Hepatocyte (in vitro differentiated cells): ENCODE measurements around the gene CNEP1R1. TPM values are rescaled to one million over a fixed set of nuclear protein-coding genes. Genes with fewer than 3 reads are reported as not detected.

Experiments used
- DNase-seq: peaks from one replicate; pipeline ENCODE4 v3.0.0-alpha.2; 2016; ENCODE audit warnings: low spot score
- H2AFZ ChIP-seq: fragments of 200-600 bp; sonication (generic); 2 replicates; pipeline ENCODE4 v1.6.0; 2016; ENCODE audit warnings: antibody characterized with exemption, mild to moderate bottlenecking
- H3K27ac ChIP-seq: fragments of 200-600 bp; sonication (generic); 2 replicates; pipeline ENCODE4 v1.5.1; 2016; ENCODE audit warnings: mild to moderate bottlenecking
- H3K27me3 ChIP-seq: fragments of 200-600 bp; sonication (generic); 2 replicates; pipeline ENCODE4 v1.6.1; 2016
- H3K36me3 ChIP-seq: fragments of 200-600 bp; sonication (generic); replicated peaks from 2 replicates; pipeline ENCODE4 v1.5.1; 2016; ENCODE audit warnings: low read depth; ENCODE audit not compliant: insufficient read depth
- H3K4me1 ChIP-seq: fragments of 200-600 bp; sonication (generic); 2 replicates; pipeline ENCODE4 v1.5.1; 2016; ENCODE audit warnings: mild to moderate bottlenecking, moderate library complexity; ENCODE audit not compliant: insufficient read depth
- H3K4me2 ChIP-seq: fragments of 200-600 bp; sonication (generic); 2 replicates; pipeline ENCODE4 v1.6.0; 2016
- H3K4me3 ChIP-seq: fragments of 200-600 bp; sonication (generic); 2 replicates; pipeline ENCODE4 v1.5.1; 2016; ENCODE audit warnings: mild to moderate bottlenecking
- H3K79me2 ChIP-seq: fragments of 200-600 bp; sonication (generic); 2 replicates; pipeline ENCODE4 v1.6.0; 2017; ENCODE audit warnings: mild to moderate bottlenecking
- H3K9me2 ChIP-seq: fragments of 200-600 bp; sonication (generic); replicated peaks from 2 replicates; pipeline ENCODE4 v1.6.0; 2017; ENCODE audit warnings: mild to moderate bottlenecking; ENCODE audit not compliant: insufficient read depth
- H3K9me3 ChIP-seq: fragments of 200-600 bp; sonication (generic); 2 replicates; pipeline ENCODE4 v1.5.1; 2016; ENCODE audit warnings: low read depth, mild to moderate bottlenecking
- H4K20me1 ChIP-seq: fragments of 200-600 bp; sonication (generic); 2 replicates; pipeline ENCODE4 v1.6.0; 2016; ENCODE audit warnings: mild to moderate bottlenecking; ENCODE audit not compliant: insufficient read depth, poor library complexity, severe bottlenecking
- EZH2 ChIP-seq: fragments of 200-600 bp; sonication (generic); IDR thresholded peaks from 2 replicates; pipeline ENCODE4 v1.6.1; 2016; ENCODE audit warnings: antibody characterized with exemption, mild to moderate bottlenecking, borderline replicate concordance
- EZH2phosphoT487 ChIP-seq: fragments of 200-600 bp; sonication (generic); IDR thresholded peaks from one replicate; pipeline ENCODE4 v1.6.1; 2018; ENCODE audit warnings: antibody characterized with exemption, mild to moderate bottlenecking, low read depth, moderate library complexity; ENCODE audit not compliant: unreplicated experiment, severe bottlenecking
- WGBS: methylation state at CpG from one replicate; pipeline ENCODE4 v1.1.6; 2016; ENCODE audit warnings: low lambda C conversion rate; ENCODE audit errors: missing lambda C conversion rate; 5-methylcytosine and 5-hydroxymethylcytosine counted together
- polyA plus RNA-seq: library from polyadenylated mRNA; unstranded; fragments of >200 nt; fragmentation: Nextera tagmentation; extraction: Ambion mirVana; gene quantifications from 2 replicates; pipeline ENCODE4 v1.2.1, GENCODE V29; 2016
- total RNA-seq: library from RNA; depleted of rRNA; stranded (reverse); fragments of >200 nt; gene quantifications from 2 replicates; pipeline ENCODE4 v1.2.3, GENCODE V29; 2014
- TF ChIP-seq, protein P1 (sequence below): fragments of 200-600 bp; sonication (generic); IDR thresholded peaks from 2 replicates; pipeline ENCODE4 v1.5.1; 2016; ENCODE audit warnings: antibody characterized with exemption, mild to moderate bottlenecking; ENCODE audit not compliant: poor library complexity

CNEP1R1 gene
- total and polyA plus RNA-seq, 2 experiments from 2014 or later, result 23.9 to 25.8 TPM

DNA sequence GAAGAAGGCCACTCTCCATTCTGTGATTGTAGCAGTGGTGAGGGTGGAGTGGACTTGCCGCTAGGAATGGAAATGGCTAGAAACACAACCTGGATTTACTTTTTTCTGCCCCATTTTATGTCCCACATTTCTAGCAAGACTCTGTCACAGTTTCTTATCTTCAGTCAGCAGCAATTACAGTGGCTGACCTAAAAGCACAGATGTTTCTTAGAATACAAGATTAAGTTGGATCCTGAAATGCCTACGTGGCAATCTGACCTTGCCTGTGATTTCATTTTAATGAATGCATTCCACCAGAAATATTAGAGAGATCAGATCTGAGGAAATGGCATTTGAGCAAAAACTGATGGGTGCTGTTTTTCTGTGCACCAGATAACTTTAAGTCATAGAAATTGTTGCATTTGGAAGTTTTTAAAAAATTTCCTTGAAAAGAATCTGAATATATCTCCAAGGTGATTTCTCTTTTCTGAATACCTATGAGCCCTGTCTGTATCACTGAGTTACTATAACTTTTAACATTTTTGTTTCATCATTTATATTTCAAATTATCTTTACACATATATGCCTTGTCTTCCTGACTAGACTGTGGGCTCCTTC, 46.1 kb downstream of the CNEP1R1 start:
- TF ChIP-seq EZH2 (no peak), EZH2phosphoT487 (no peak)
- TF ChIP-seq, protein P1, sequence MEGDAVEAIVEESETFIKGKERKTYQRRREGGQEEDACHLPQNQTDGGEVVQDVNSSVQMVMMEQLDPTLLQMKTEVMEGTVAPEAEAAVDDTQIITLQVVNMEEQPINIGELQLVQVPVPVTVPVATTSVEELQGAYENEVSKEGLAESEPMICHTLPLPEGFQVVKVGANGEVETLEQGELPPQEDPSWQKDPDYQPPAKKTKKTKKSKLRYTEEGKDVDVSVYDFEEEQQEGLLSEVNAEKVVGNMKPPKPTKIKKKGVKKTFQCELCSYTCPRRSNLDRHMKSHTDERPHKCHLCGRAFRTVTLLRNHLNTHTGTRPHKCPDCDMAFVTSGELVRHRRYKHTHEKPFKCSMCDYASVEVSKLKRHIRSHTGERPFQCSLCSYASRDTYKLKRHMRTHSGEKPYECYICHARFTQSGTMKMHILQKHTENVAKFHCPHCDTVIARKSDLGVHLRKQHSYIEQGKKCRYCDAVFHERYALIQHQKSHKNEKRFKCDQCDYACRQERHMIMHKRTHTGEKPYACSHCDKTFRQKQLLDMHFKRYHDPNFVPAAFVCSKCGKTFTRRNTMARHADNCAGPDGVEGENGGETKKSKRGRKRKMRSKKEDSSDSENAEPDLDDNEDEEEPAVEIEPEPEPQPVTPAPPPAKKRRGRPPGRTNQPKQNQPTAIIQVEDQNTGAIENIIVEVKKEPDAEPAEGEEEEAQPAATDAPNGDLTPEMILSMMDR, result no peak
- H3K36me3 ChIP-seq, result no peaks in the 10 kb centered on the region
- no peak overlapping the region for H3K4me2 ChIP-seq
- H3K27ac ChIP-seq, result no peak overlapping the region
- H3K79me2 ChIP-seq, result peaks cover 31% of the 10 kb centered on the region
- H2AFZ ChIP-seq, result no peak overlapping the region
- H3K4me1 ChIP-seq, result peaks cover 18% of the 10 kb centered on the region
- WGBS, result 80% methylated on average over 2 of the region's 2 CpGs
- no peaks in the 10 kb centered on the region for H3K9me3 ChIP-seq
- H4K20me1 ChIP-seq, result peaks cover 3% of the 10 kb centered on the region
- H3K27me3 ChIP-seq, result no peaks in the 10 kb centered on the region
- H3K4me3 ChIP-seq, result no peak overlapping the region
- no peaks in the 10 kb centered on the region for H3K9me2 ChIP-seq
- no peak for DNase-seq

DNA sequence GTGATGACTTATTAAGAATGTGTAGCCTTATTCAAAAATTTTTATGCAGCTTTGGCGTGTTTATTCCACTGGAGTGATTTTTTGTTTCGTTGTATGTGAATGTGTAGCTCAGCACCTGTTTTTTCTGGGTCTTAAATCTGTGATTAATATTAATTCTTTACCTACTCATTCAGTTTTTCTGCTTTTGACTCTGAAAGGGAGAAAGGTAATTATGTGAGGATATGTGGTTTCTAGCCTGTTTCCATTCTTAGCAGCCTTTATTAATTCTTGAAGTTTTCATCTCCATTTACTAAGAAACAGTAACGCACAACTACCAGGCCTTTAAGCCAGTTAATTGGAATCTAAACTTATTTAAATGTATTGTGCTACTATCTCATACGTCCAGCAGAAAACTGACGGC, 47.7 kb downstream of the CNEP1R1 start:
- TF ChIP-seq EZH2, result no peak
- no peak for TF ChIP-seq EZH2phosphoT487
- TF ChIP-seq, protein P1, result no peak
- no peaks in the 10 kb centered on the region for H3K9me2 ChIP-seq
- WGBS, result 93% methylated on average over 5 of the region's 5 CpGs
- no peaks in the 10 kb centered on the region for H3K9me3 ChIP-seq
- no peak overlapping the region for H3K4me2 ChIP-seq
- H3K27me3 ChIP-seq, result no peaks in the 10 kb centered on the region
- H3K79me2 ChIP-seq, result peaks cover 20% of the 10 kb centered on the region
- no peak overlapping the region for H2AFZ ChIP-seq
- DNase-seq, result no peak
- H3K4me1 ChIP-seq, result peaks cover 5% of the 10 kb centered on the region
- H3K36me3 ChIP-seq, result no peaks in the 10 kb centered on the region
- no peak overlapping the region for H3K27ac ChIP-seq
- H3K4me3 ChIP-seq, result no peak overlapping the region
- H4K20me1 ChIP-seq, result peaks cover 1% of the 10 kb centered on the region

DNA sequence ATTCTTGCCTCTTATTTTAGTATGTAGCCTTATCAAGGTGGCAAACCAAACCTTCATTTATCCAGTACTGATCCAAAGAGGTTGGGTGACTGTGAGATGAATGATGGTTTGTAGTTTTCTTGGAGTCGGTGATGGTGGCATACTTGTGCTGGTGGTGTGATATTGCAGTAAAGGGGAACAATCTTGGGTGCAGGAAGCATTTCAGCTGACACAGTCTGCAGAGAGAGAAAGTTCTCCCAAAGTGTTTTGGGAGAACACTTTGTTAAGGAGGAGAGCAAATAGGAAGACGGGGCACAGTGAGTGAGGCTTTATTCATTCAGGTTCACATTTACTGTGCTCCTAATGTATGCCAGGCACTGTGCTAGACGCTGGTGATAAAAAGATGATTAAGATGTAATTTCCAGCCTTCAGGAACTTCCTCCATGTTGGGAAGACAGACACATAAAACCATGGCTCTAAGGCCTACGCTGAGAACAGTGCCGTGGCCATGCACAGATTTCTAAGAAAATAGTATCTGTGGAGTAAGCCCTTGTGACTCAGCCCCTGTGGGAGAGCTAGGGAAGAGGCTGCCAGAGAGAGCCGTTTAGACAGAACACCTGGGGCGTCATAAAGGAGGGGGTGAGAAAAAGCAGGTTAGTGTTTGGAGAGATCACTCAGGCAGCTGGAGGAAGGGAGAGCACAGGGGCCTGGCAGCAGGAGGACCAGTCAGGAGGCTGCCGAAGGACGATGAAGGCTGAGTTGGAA, 54.5 kb downstream of the CNEP1R1 start:
- no peak overlapping the region for H3K4me3 ChIP-seq
- no peak for DNase-seq
- no peaks in the 10 kb centered on the region for H3K79me2 ChIP-seq
- 81% methylated on average over 9 of the region's 9 CpGs for WGBS
- no peak overlapping the region for H3K27ac ChIP-seq
- H3K9me3 ChIP-seq, result no peaks in the 10 kb centered on the region
- H3K9me2 ChIP-seq, result no peaks in the 10 kb centered on the region
- H3K27me3 ChIP-seq, result no peaks in the 10 kb centered on the region
- no peaks in the 10 kb centered on the region for H3K4me1 ChIP-seq
- TF ChIP-seq EZH2phosphoT487, result no peak
- TF ChIP-seq, protein P1, result no peak
- no peak for TF ChIP-seq EZH2
- H3K36me3 ChIP-seq, result no peaks in the 10 kb centered on the region
- H3K4me2 ChIP-seq, result no peak overlapping the region
- no peak overlapping the region for H2AFZ ChIP-seq
- H4K20me1 ChIP-seq, result no peaks in the 10 kb centered on the region
